Endometrial microvascular endothelial cells (primary cell): ENCODE results near the gene LRMDA. TPM values are rescaled to one million over a fixed set of nuclear protein-coding genes. Genes with fewer than 3 reads are reported as not detected.

Source experiments
- in situ Hi-C: cut with HindIII; loops from 2 replicates; pipeline ENCODE4 v1.10.0; 2017; ENCODE audit warnings: low sequenced_read_pairs, low pct_unique_long_range_greater_than_20kb; ENCODE audit errors: inconsistent ontology term
- total RNA-seq: library from RNA; depleted of rRNA; stranded (reverse); fragments of >200 nt; gene quantifications from one replicate; pipeline ENCODE4 v1.2.3, GENCODE V29; 2015; ENCODE audit errors: inconsistent ontology term

Gene LRMDA
- total RNA-seq, 1 donor from 2014 or later = 1.2 TPM

DNA sequence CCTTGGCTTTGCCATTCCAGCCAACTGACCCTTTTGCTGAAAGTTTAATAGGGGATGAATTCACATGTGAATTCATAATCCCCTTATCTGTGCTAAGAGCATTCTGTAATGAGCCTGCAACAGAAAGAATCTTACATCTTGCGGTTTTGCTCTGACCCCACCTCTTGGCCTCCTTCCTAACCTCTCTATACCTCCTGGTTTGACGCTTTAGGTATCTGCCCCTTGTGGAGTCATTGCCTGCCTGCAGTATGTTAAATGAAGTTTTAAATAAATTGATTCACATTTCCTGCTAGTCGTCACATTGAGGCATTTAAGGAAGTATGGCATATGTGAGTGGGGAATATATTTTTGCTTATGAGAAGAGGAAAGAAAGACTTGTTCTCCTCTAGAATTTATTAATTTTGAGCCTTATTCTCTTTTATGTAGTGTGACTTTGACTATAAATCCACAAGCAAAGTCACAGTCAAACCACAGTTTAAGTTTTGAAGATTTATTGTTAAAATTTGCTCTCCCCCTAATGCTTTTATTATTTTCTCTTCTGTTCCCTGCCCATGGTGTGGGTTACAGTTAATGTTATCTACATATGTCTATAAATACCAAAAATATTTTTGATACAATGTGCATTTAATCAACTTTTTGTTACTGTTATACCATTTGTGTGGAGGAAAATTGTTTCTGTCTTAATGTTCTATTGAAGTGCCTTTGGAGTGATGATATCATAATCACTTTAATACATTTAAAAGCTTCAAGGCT is 60.9 kb downstream of the LRMDA start:
- in situ Hi-C loops = no loop called here

DNA sequence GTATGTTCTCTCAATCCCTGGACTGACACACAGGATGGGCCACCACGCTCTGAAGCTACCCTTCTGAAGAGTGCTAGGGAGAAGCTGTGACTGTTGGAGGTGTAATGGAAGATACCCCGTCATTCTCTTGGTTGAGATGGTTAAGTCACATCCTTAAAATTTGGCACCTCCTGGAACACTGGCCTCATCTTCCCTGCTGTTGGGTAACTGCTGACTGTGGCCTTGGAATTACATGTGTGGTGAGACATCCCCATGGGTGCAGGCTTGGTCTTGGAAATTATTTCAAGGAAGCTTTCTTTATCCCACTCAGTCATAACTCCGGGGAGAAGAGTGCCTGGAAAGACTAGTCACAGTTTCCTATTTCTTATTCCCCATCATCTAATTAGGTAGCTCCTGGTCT is 62.0 kb downstream of the LRMDA start:
- in situ Hi-C loops = no loop called here

DNA sequence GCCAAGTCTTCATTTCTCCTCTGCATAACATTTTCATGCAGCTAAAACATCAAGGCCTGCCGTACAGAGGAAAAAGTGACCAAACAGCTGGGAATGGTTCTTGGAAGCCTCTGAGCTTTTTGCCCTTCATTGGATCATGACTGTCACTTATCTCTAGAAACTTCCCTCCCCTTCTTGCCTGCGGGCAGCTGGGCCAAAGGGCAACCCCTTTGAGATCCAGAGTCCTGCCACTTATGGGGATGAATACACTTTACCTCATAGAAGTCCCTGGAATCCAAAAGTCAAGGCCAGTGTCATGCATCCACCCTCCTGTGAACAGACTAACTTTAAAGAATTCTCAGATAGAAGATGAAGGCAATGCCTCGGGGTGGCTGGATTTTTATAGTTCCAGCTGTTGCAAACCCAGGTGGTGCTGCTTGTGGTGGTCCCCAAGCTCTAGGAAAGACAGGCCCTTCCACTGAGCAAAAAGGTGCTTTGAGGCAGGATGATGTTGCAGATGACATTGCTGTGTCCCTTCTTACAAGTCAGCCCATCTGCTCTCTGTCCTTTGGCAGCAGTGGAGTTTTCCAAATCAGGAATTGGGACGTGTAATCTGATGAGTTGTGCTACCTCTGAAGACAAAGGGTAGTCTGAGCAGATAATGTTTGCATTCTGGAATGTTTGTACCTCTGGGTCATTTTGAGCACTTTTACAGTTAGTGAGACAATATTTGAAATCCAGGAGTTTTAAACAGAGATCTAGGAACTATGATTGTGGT is 64.2 kb downstream of the LRMDA start:
- in situ Hi-C loops = no loop called here

DNA sequence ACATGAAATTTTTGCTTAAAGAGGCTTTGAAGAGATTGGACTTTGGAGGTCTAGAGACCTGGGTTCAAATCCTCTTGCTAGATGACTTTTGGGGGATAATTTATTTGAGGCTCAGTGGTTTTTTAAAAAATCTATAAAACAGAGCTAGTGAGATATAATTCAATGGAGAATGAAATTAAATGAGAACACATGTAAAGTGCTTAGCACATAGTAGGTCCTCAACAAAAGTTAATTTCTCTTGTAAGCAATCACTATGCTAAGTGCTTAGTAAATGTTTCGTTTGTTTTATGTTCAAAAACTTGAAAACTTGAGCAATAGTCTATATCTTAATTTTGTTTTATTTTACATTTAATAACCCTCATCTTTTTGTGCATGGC is 64.8 kb downstream of the LRMDA start:
- in situ Hi-C loops = no loop called here

DNA sequence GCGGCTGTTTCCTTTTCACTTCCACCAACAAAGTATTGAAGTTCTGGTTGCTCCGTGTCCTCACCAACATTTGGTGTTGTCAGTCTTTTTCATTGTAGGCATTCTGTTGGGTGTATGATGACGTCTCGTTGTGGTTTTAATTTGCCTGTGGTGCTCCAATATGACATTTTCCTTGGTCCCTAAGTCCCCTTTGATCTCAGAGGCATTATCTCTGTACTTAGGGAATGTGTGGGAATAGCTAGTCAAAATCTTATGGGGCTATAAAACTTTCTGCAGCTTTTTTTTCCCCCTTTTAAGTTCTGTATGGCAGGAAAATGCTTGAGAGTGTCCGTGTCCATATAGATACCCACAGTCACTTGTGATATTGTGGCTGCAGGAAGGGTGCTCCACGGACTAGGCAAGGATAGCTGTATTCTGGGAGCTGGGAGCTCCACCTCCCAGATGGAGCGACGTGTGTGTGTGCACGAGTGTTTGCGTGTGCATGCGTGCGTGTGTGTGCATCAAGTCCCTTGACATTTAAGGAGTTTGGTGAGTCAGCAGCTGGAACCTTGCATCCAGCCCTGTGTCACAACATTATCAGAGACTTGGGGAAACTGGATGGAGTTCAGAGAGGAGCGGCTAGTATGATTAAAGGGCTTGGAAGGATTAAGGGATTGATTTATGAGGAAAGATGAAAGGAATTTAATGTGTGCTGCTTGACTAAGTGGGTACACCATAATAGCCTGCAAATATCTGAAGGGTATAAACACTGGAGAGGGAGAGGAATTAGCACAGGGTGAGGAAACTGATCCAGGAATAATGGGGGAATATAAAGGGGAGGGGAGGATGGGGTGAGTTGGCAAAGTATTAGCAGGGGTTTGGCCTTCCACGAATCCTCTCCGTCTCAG is 66.8 kb downstream of the LRMDA start:
- in situ Hi-C loops = no loop called here

DNA sequence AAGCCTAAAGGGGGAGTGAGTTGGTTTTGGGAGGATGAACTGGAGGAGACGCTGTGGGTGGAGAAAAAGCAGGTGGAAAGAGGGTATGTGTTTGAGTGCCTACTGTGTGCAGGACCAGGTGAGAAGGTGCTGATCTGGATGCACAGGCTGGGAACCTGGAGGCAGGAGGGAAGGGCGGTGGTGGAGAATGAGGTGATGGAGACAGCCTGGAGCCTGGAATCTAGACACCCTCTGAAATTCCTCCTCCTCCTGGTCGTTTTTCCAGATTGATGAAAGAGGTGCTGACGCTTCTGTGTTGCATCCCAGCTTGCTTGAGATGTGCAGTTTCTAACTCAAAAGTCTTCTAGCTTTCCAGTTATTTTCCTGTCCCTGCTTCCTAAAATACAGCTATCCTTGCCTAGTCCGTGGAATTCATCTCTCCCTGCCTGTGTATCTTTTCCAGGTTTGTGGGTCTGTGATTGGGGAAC is 67.5 kb downstream of the LRMDA start:
- in situ Hi-C loops = no loop called here

DNA sequence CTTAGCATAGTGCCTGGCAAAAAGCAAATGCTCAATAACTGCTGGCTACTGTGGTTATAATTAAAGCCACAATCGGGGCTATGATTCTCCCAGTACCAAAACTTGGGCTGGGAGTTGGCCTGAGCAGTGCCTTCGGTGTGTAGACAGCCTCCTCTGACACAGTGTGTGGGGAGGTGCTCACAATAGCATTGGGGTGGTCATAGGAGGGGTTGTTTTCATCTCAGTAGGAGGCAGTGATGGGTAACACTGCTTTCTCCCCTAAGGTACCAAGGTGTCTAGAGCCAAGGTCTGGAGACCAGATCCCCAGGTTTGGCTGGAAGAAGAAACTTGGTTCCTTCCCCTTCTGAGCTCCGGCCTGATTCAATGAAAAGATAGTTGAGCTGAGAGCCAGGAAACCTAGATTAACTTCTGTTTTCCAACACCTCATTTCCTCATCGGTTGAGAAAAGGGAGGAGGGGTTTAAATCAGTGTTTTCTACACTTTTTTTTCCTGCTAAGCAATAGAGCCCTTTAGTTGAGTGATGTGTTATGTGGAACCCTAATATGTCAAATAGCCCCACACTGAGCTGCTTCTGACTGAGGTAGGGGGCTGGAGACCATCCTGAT is 68.2 kb downstream of the LRMDA start:
- in situ Hi-C loops = no loop called here

DNA sequence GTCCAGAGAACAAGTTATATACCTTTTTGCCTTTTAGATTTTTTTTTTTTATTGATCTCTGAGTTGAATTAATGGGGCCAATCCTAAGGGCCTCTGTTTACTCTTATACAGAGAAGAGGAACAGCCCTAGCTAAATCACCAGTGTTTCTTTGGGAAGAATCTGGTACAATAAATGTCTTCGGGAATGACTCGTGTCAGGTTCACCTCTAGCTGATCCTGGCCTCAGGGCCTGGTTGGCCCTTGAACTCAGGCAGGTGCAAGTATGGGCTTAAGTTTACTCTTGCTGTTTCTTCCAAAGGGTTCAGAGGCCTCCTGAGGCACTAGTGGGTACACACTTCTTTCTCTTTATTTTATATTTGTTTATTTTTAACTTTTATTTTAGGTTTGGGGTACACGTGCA is 71.0 kb downstream of the LRMDA start:
- in situ Hi-C loops = no loop called here

DNA sequence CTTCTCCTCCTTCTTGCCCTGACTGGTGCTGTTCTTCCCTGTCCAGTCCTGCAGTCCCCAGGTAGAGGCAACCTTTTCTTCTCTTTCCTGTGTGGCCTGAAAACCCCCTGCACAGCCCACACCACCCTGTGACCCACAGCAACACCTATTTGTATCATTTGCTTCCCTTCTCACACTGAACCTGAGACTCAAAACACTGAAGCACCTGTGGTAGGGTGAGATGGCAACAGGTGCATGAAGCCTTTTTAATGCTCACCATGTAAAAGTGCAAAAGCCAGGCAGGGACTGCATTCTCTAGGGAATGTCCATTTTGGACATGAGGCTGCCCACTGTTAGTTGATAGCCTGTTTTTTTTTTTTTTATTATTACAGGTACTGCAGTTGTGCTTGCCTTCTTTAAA is 71.4 kb downstream of the LRMDA start:
- in situ Hi-C loops = no loop called here

DNA sequence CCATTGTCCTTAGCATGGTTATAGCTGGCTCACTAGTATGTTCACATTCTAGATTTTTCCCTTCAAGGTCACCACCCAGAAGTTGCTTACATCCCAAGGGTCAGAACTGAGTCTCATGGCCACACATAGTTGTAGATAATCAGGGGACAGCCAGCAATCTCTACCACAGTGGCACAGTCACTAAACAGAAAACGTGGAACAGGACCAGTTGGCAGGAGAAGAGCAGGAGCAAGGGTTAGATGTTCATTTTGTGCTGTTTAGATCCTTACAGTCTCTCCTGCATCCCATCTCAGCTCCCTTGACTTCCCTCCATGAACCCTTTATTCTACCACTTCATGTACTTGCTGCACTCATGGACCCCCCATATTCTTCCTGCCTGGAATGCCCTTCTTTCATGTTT is 73.9 kb downstream of the LRMDA start:
- in situ Hi-C loops = no loop called here

DNA sequence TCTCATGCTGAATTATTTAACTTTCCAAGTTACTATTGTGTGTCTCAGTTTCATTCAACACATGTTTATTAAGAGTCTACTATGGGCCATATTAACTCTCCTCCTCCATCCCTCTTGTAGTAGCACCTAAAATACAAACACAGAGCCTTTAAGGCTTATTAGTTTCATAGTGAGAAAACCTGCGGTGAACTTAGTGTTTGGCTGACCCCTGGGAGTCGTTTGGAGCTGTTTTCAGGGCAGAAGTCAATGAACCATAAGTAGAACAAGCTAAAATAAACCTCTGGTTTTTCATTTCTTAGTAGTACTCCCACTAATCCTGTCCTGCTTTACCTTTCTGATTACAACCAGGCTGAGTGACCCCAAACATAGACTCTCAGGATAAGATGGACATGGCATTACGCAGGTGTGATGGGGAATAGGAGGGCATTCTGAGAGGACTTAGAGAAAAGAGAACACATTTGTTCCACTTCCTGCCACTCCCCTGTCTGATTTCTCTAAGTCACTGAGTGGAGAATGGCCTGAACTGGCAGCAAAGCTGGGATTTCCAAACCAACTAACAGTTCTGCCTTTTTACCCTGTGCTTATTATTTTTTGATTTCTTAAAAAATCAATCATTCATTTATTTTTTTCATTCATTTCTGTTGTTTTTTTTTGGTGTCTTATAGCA is 74.5 kb downstream of the LRMDA start:
- in situ Hi-C loops = no loop called here

DNA sequence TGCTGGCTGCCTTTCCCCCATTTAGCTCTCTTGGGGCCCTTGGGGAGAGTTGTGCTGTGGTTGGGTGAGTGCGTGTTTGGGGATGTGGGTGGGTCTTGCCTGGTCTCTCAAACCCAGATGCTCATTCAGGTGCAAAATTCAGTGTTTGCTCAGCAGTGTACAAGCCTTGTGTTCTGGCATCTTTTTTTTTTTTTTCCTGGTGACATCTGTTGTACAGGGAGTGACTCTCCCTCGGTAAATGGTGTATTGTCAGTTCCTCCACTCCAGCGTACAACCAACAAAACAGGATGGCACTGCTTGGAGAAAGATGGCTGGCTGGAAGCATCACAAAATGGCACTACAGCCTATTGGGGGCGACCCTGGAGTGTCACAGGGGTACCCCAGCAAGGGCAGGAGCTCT is 75.5 kb downstream of the LRMDA start:
- in situ Hi-C loops = no loop called here

DNA sequence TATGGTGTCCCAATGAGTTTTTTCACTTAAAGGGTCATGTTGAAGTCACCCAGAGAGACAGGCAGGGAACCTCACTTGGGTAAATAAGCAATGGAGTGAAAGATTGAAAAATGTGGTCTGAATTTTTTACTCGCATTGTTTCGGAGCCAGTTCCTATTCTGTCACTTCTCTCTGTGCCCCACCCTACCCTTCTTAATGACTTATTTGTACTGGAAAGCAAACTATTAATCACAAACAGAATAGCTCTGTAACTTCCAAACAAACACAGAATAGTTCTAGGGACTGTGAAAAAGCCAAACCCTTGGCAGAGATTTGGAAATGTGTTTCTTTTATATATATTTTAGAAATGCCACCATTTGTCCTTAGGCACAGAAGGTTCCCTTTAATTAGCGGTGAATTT is 76.0 kb downstream of the LRMDA start:
- in situ Hi-C loops = no loop called here

DNA sequence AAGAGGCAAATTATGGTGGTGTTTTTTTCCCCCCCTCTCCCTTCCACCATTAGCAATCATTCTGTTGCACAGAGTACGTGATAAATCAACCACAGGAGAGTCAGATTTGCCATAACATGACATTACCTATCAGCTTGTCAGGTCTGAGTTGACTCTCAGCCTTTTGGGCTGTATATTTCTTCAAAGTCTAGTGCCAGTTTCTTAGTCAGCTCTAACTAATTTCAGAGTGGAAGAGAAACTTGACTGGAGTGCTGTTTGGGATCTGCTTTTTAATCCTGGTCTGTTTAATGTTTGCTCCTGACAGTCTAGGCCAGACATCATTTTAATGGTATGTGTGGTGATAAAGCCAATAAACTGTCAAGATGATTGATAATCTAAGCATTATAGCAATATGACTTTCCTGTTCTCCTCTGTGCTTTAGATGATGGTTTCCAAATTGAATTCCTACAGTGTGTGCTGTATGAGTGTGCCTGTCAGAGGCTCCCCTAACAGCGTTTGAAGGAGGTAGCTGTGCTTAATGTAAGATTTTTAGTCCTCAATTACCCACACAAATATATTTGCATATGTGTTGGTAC is 76.9 kb downstream of the LRMDA start:
- in situ Hi-C loops = no loop called here

DNA sequence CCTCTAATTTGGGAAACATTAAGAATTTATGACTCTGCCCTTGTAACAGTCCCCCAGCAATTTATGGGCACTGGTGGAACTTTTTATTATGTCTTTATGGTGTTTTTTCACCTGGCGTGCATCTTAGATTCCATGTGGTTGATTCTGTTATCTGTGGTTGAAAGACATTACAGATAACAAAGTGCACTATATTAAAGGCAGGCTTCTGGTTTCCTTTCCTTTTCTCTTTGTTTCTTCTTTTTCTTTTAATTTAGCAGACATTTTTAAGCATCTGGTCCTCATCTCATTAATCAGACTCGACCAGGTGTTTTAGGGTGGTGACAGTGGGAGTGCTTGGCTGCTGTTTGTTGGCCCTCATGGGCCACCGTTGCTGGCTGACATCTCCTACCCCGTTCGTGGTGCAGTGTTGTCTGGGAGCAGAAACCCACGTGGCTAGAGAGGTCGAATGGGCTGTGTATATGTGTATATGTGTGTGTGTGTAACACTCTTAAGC is 77.4 kb downstream of the LRMDA start:
- in situ Hi-C loops = no loop called here

DNA sequence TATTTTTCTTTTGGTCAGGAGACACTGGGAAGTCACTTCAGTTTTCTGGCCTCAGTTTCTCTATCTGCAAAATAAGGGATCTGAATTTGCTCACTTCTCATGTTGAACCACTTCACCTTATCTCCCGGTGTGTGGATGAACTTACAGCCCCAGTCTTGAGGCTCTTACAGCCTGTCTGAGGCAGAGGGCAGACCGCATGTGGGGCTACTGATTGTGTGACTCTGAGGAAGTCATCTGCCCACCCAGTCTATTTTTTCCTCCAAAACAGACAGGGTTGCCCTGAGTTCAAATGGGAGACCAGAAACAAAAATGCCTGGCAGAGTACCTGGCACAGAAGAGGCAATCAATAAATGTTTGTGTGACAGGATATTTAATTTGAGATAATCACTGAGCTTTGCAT is 78.3 kb downstream of the LRMDA start:
- in situ Hi-C loops = no loop called here

DNA sequence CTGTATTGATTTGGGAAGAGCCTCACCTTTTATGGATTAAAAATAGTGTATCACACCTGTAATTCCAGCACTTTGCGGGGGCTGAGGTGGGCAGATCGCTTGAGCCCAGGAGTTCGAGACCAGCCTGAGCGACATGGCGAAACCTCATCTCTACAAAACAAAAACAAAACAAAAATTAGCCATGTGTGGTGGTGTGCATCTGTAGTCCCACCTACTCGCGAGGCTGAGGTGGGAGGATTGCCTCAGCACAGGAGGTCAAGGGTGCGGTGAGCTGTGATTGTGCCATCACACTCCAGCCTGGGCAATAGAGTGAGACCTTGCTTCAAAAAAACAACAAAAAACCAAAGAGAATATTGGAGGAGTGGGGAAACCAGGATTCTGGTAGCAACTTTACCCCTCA is 79.6 kb downstream of the LRMDA start:
- in situ Hi-C loops = no loop called here

DNA sequence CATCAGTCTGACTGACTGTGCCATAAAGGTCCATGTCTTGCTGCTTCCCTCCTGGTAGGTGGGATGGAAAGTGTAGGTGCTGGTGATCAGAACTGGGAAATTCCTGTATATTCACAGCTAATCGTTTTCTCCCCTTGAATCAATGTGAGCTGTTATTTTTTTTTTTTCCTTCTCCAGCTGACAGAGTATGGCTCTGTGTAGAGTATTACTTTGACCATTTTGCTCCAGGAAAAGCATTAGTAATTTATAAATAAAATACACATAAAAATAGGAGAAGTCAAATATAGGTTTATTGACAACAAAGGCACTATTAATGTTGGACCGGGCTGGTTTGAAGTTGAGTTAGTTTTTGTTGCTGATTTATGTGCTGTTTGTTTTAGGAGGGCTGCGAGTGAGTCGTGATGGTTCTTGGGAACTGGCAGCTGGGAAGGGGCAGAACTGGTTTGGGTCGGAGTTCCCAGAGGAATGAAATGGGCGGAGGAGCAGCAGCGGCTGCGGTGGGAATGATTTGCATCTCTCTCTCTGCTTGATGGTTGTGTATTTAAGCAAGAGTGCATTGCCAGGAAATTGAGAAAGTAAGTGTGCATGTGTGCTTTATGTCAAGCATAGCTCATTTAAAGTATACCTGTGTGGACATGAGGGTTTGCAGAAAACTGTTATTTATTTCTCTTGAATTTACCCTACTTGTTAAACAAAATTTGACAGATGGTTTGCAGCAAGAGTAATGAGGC is 80.9 kb downstream of the LRMDA start:
- in situ Hi-C loops = no loop called here
